PC-3 (cell line): ENCODE results near the gene TMPRSS3. TPM values are rescaled to one million over a fixed set of nuclear protein-coding genes. Genes with fewer than 3 reads are reported as not detected.

Experiments
- ATAC-seq: fragments of 200-7000 bp; cut with Tn5 transposase; 2 replicates; pipeline ENCODE4 v1.9.1; 2020; ENCODE audit warnings: mild to moderate bottlenecking, moderate library complexity
- BruUV-seq: library from RNA; stranded (reverse); fragments of 400-500 nt; replicated peaks from 2 replicates; lab custom pipeline; 2021; lab: Mats Ljungman, UMichigan
- CTCF ChIA-PET: fragments of 300-600 bp; sonication (Branson Sonifier 250); formaldehyde crosslinking; loops from one replicate; lab custom pipeline; 2022; ENCODE audit warnings: antibody characterized with exemption; lab: Charles Lee
- POLR2A ChIA-PET: fragments of 300-600 bp; sonication (Branson Sonifier 250); formaldehyde crosslinking; loops from one replicate; lab custom pipeline; 2022; ENCODE audit warnings: antibody characterized with exemption; ENCODE audit not compliant: unreplicated experiment; lab: Charles Lee
- DNase-seq: peaks from one replicate; pipeline ENCODE4 v3.0.0-alpha.2; 2015
- H2AFZ ChIP-seq: fragments of 300-600 bp; sonication (generic); 2 replicates; pipeline ENCODE4 v1.6.0; 2016; ENCODE audit warnings: antibody characterized with exemption, low read length
- H3F3A ChIP-seq: fragments of 300-600 bp; sonication (generic); one replicate; pipeline ENCODE4 v1.6.0; 2017; ENCODE audit warnings: antibody characterized with exemption, low read length, control low read depth, mild to moderate bottlenecking; ENCODE audit not compliant: unreplicated experiment
- H3K27ac ChIP-seq: fragments of 300-600 bp; sonication (generic); 2 replicates; pipeline ENCODE4 v1.5.1; 2016; ENCODE audit warnings: mild to moderate bottlenecking, low read length
- H3K27me3 ChIP-seq: fragments of 300-600 bp; sonication (generic); 2 replicates; pipeline ENCODE4 v1.6.1; 2016; ENCODE audit warnings: low read length, mixed read lengths
- H3K36me3 ChIP-seq: fragments of 300-600 bp; sonication (generic); 2 replicates; pipeline ENCODE4 v1.6.1; 2016; ENCODE audit warnings: low read depth, mixed run types, low read length, mixed read lengths
- H3K4me1 ChIP-seq: fragments of 300-600 bp; sonication (generic); 2 replicates; pipeline ENCODE4 v1.5.1; 2016; ENCODE audit warnings: low read length; ENCODE audit not compliant: insufficient read depth
- H3K4me2 ChIP-seq: fragments of 300-600 bp; sonication (generic); 2 replicates; pipeline ENCODE4 v1.6.0; 2016; ENCODE audit warnings: low read length
- H3K4me3 ChIP-seq: fragments of 300-600 bp; sonication (generic); 2 replicates; pipeline ENCODE4 v1.5.1; 2016; ENCODE audit warnings: mild to moderate bottlenecking, low read length, mixed read lengths
- H3K79me2 ChIP-seq: fragments of 300-600 bp; sonication (generic); 2 replicates; pipeline ENCODE4 v1.6.1; 2017; ENCODE audit warnings: low read length, mixed read lengths
- H3K9ac ChIP-seq: fragments of 300-600 bp; sonication (generic); 2 replicates; pipeline ENCODE4 v1.6.0; 2016; ENCODE audit warnings: mild to moderate bottlenecking, low read length
- H3K9me2 ChIP-seq: fragments of 300-600 bp; sonication (generic); replicated peaks from 2 replicates; pipeline ENCODE4 v1.6.1; 2016; ENCODE audit warnings: mixed run types, low read length, mixed read lengths
- H3K9me3 ChIP-seq: fragments of 300-600 bp; sonication (generic); 2 replicates; pipeline ENCODE4 v1.6.1; 2016; ENCODE audit warnings: low read length, mixed read lengths
- H4K20me1 ChIP-seq: fragments of 300-600 bp; sonication (generic); 2 replicates; pipeline ENCODE4 v1.6.1; 2016; ENCODE audit warnings: low read length, mixed read lengths
- EZH2 ChIP-seq: fragments of 300-600 bp; sonication (generic); IDR thresholded peaks from one replicate; pipeline ENCODE4 v1.6.1; 2017; ENCODE audit warnings: antibody characterized with exemption, mild to moderate bottlenecking, low read length; ENCODE audit not compliant: unreplicated experiment
- EZH2phosphoT487 ChIP-seq: fragments of 300-600 bp; sonication (generic); IDR thresholded peaks from 2 replicates; pipeline ENCODE4 v1.6.1; 2018; ENCODE audit warnings: mild to moderate bottlenecking, antibody characterized with exemption, low read length, borderline replicate concordance
- intact Hi-C: fragments of 100-400 bp; cut with micrococcal nuclease; formaldehyde crosslinking; loops from 2 replicates; pipeline ENCODE4 v1.9.0; 2023
- total RNA-seq: library from RNA; depleted of rRNA; stranded (reverse); fragments of >200 nt; gene quantifications from 2 replicates; pipeline ENCODE4 v1.2.3, GENCODE V29; 2014
- TF ChIP-seq, protein P1 (sequence below): fragments of 300-600 bp; sonication (generic); conservative IDR thresholded peaks from 2 replicates; pipeline ENCODE4 v1.5.1; 2017; ENCODE audit warnings: antibody characterized with exemption, low read depth, mild to moderate bottlenecking, low read length

TMPRSS3 gene
- total RNA-seq, 1 experiment from 2014 or later, result not detected

DNA sequence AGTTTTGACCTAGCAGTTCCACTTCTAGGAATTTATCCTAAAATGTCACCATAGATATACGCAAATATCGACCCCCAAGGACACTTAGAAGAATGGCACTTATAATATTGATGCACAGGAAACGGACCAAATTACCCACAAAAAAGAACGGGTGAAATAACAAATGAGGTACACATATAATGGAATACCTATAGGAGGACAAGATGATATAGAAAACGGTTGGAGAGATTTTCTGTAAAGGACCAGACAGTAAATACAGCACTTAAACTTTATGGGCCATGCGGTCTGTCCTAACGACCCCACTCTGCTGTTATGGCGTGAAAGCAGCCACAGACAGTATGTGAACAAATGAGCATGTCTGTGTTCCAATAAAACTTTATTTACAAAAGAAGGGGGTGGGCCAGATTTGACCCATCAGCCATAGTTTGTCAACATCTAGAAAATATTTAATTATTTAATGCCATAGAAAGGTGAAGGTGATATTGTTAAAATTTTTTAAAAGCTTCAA, 2.4 kb downstream of the TMPRSS3 start:
- CTCF ChIA-PET, result interaction anchor here (0.5 kb wide), 2 partner anchors 9 to 84 kb away, joined by 3 read pairs; no protein-coding TSS in a partner anchor
- intact Hi-C loops, result no loop called here
- no peaks in the 10 kb centered on the region for H3K79me2 ChIP-seq

DNA sequence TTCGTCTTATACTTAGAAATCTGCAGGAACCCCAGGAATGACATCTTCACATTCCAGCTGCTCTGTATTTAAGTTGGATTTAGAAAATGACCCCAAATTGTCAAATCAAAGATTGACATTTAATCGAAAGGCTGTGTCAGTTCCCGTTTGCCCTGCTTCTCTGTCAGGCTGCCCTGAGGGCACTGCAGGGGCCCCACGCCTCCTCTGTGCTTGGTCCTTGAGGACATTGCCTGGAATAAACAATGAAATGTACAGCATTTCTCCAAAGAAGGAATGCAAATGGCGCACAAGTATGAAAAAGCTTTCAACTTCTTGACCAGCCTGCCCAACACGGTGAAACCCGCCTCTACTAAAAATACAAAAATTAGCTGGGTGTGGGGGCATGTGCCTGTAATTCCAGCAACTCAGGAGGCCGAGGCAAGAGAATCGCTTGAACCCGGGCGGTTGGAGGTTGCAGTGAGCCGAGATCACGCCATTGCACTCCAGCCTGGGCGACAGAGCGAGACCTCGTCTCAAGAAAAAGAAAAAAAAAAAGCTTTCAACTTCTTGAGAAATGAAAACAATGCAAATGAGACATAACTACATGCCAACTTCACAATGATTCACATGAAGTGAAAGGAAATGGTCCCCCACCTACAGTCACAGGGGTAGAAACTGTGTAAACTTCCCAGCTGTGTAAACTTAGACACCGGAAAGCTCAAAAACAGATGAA, 3.0 kb downstream of the TMPRSS3 start:
- no peak overlapping the region for H3K9ac ChIP-seq
- H4K20me1 ChIP-seq, result no peaks in the 10 kb centered on the region
- TF ChIP-seq, protein P1, sequence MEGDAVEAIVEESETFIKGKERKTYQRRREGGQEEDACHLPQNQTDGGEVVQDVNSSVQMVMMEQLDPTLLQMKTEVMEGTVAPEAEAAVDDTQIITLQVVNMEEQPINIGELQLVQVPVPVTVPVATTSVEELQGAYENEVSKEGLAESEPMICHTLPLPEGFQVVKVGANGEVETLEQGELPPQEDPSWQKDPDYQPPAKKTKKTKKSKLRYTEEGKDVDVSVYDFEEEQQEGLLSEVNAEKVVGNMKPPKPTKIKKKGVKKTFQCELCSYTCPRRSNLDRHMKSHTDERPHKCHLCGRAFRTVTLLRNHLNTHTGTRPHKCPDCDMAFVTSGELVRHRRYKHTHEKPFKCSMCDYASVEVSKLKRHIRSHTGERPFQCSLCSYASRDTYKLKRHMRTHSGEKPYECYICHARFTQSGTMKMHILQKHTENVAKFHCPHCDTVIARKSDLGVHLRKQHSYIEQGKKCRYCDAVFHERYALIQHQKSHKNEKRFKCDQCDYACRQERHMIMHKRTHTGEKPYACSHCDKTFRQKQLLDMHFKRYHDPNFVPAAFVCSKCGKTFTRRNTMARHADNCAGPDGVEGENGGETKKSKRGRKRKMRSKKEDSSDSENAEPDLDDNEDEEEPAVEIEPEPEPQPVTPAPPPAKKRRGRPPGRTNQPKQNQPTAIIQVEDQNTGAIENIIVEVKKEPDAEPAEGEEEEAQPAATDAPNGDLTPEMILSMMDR, result no peak
- no peak for TF ChIP-seq EZH2phosphoT487
- BruUV-seq, result no TSS peak
- no peaks in the 10 kb centered on the region for H3F3A ChIP-seq
- peak overlapping the region; percentile 14 for H3K4me2 ChIP-seq
- POLR2A ChIA-PET, result no interaction called here
- peak overlapping the region; percentile 28; the same call in 1 of the 2 replicates for H3K27ac ChIP-seq
- CTCF ChIA-PET, result interaction anchor here (0.5 kb wide), 1 partner anchor 9 kb away, joined by 3 read pairs; no protein-coding TSS in a partner anchor
- no peak overlapping the region for H2AFZ ChIP-seq
- H3K36me3 ChIP-seq, result no peaks in the 10 kb centered on the region
- peaks cover 31% of the 10 kb centered on the region for H3K4me1 ChIP-seq
- ATAC-seq, result peak; percentile 21
- H3K9me3 ChIP-seq, result no peaks in the 10 kb centered on the region
- no peaks in the 10 kb centered on the region for H3K9me2 ChIP-seq
- H3K27me3 ChIP-seq, result no peaks in the 10 kb centered on the region
- H3K79me2 ChIP-seq, result no peaks in the 10 kb centered on the region
- peak; percentile 47 for DNase-seq
- intact Hi-C loops, result no loop called here
- H3K4me3 ChIP-seq, result no peak overlapping the region

More for the DNA sequence above, 2.4 kb downstream of the TMPRSS3 start:
- DNase-seq (no peak), ATAC-seq (no peak)
- Histone ChIP-seq H3K27ac (peak overlapping the region; percentile 28), H3K4me3 (no peak overlapping the region), H3K4me1 (peaks cover 31% of the 10 kb centered on the region), H3K4me2 (peak overlapping the region; percentile 14), H3F3A (no peaks in the 10 kb centered on the region), H3K9me2 (no peaks in the 10 kb centered on the region), H3K9ac (no peak overlapping the region), H3K9me3 (no peaks in the 10 kb centered on the region), H3K36me3 (no peaks in the 10 kb centered on the region), H4K20me1 (no peaks in the 10 kb centered on the region), H2AFZ (no peak overlapping the region), H3K27me3 (no peaks in the 10 kb centered on the region)
- TF ChIP-seq, protein P1, result no peak
- TF ChIP-seq EZH2, result no peak
- TF ChIP-seq EZH2phosphoT487, result no peak
- POLR2A ChIA-PET, result interaction anchor here (0.6 kb wide), 1 partner anchor 15 kb away, joined by 3 read pairs; no protein-coding TSS in a partner anchor
- BruUV-seq, result no TSS peak

DNA sequence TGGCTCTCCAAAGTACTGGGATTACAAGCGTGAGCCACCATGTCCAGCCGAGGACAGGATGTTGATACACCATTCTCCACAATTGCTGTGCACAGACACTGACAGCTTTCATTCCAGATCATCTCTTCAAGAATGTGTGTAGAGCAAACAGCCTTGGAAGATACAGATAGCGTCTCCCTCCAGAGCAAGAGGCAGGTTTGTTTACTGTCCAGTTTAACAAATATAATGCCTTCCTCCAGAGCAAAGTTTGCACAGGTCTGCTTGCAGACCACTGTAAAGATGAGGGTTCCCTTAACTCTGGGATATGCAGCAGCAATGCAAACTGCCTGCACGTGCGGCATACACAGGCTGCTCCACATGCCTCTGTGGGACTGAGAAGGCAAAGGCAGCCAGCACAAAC, 4.6 kb downstream of the TMPRSS3 start:
- no TSS peak for BruUV-seq
- DNase-seq (no peak), ATAC-seq (no peak)
- Histone ChIP-seq H3F3A (no peaks in the 10 kb centered on the region), H3K9me3 (no peaks in the 10 kb centered on the region), H3K4me1 (peaks cover 31% of the 10 kb centered on the region), H3K36me3 (no peaks in the 10 kb centered on the region), H3K9ac (no peak overlapping the region), H3K4me3 (no peak overlapping the region), H3K9me2 (no peaks in the 10 kb centered on the region), H2AFZ (no peak overlapping the region), H3K27me3 (no peaks in the 10 kb centered on the region), H3K27ac (no peak overlapping the region), H4K20me1 (no peaks in the 10 kb centered on the region), H3K79me2 (no peaks in the 10 kb centered on the region), H3K4me2 (no peak overlapping the region)
- intact Hi-C loops, result no loop called here
- TF ChIP-seq, protein P1, result no peak
- TF ChIP-seq EZH2phosphoT487, result no peak
- TF ChIP-seq EZH2, result no peak
- ChIA-PET CTCF (no interaction called here), POLR2A (no interaction called here)
